GM12891 (cell line): ENCODE measurements around the gene NDUFA3.

Experiments
- POLR2AphosphoS5 ChIP-seq: IDR thresholded peaks from 2 replicates; pipeline ENCODE4 v1.6.1; 2011; ENCODE audit warnings: low read depth, low read length, control low read depth
- SPI1 ChIP-seq: IDR thresholded peaks from 2 replicates; pipeline ENCODE4 v1.6.1; 2011; ENCODE audit warnings: low read depth, low read length, control low read depth

GRCh38 chr19:54153731-54154326 lies 51.2 kb downstream of the NDUFA3 start:
- TF ChIP-seq POLR2AphosphoS5 = no peak
- TF ChIP-seq SPI1 = no peak
